GM19239 (cell line): ENCODE data around the gene PRRT1.
"Not testable (repeated sequence)": the region's sequence is repeated elsewhere in the genome, so short reads cannot be mapped to it uniquely, and the experiment has no call there.

Source experiments
- DNase-seq: peaks from one replicate; pipeline ENCODE4 v3.0.0; 2011; ENCODE audit warnings: low spot score; ENCODE audit not compliant: insufficient read length
- FAIRE-seq: peaks from 2 replicates; lab custom pipeline; 2011; peaks lifted over from hg19 to GRCh38; lab: Jason Lieb, UNC

The PRRT1 gene

GRCh38 chr6:32188381-32189068 lies 36.8 kb upstream of the PRRT1 start:
- DNase-seq, result no peak
- no peak for FAIRE-seq

- not testable (repeated sequence) for FAIRE-seq
These were observed 36.1 kb upstream of the PRRT1 start for GRCh38 chr6:32187725-32188380.

GRCh38 chr6:32187009-32187709 lies 35.4 kb upstream of the PRRT1 start:
- no peak for FAIRE-seq
- DNase-seq, result no peak

More at GRCh38 chr6:32187725-32188380, 36.1 kb upstream of the PRRT1 start:
- DNase-seq, result not testable (repeated sequence)

DNA sequence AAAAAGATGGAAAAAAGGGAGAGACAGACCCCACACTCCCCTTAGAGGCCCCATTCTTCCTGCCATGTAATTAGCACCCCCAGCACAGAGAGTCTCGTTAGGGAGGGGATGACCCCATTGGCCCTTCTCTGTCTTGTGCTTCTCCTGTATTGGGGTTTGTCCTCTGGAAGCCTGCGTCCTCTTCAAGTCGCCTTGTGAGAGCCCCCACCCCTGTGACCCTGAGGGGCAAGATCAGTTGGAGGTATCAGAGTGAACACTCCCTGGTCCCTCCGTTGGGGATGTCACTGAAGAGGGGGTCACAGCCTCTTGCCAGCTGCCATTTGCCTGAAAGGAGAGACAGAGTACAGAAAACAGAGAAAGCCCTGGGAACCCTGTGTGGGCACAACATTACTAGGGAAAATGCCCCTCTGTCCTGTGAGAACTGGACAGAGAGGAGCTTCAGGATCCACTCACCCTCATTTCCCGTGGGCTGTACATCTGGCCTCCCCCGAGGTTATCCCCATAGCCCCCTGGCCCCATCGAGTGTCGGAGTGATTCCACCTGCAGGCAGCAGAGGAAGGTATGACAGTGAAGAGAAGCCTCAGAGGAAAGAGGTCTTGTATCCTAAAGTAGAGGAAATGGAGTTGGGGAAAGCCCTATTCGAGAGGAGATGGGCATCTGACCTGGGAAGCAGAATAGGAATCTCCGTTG lies 34.6 kb upstream of the PRRT1 start:
- FAIRE-seq, DNase-seq: not testable (repeated sequence)

GRCh38 chr6:32185681-32186131 lies 34.0 kb upstream of the PRRT1 start:
- FAIRE-seq, DNase-seq: not testable (repeated sequence)

GRCh38 chr6:32184084-32184640 lies 32.4 kb upstream of the PRRT1 start, which contains the start of gene AGER:
AGER (minus strand) TSS chr6:32184253; CDS start chr6:32184222, 31 bp downstream.
- no peak for FAIRE-seq
- no peak for DNase-seq

DNA sequence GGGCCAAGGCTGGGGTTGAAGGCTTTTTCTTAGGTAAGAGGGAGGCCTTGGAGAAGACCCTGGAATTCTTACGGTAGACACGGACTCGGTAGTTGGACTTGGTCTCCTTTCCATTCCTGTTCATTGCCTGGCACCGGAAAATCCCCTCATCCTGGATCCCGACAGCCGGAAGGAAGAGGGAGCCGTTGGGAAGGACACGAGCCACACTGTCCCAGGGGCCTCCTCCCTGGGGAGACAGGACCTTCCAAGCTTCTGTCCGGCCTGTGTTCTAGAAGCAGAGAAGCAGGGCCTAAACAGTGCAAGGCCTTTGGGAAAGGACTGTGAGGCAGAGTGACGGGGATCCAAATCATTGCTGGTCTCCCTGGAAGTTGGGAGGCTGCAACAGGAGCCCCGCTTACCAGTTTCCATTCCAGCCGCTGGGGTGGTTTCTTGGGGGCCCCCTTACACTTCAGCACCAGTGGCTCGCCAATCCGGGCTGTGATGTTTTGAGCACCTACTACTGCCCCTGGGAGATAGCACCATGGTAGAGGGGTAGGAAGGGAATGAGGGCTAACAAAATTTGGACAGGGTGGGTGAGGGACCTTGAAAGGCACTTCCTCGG lies 31.8 kb upstream of the PRRT1 start:
- FAIRE-seq, result no peak
- no peak for DNase-seq

DNA sequence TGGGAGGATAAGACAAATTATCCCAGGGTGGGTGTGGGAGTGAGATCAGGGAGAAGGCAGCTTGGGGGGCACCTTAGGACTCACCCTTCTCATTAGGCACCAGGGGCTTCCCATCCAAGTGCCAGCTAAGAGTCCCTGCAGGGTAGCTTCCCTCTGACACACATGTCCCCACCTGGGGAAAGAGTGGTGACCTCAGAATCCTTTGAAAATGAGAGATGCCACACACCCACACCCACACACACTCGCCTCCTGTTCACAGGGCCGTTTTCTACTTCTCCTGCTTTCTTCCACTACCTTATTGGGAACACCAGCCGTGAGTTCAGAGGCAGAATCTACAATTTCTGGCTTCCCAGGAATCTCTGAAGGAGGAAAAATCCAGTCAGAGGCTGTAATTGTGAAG lies 31.3 kb upstream of the PRRT1 start:
- no peak for DNase-seq
- no peak for FAIRE-seq

DNA sequence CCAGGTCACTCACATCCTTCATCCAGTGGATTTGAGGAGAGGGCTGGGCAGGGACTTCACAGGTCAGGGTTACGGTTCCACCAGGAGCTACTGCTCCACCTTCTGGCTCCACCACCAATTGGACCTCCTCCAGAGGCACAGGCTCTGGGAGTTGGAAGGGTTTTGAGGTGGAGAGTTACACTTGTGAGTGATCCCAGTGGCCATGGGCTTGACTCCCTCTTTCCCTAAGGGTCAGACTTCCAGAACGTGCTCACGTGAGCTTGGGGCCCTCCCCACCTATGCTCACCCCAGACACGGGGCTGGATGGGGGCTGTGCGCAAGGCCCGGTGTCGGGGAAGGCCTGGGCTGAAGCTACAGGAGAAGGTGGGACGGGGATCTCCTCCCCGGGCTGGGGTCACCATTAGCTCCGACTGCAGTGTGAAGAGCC lies 30.8 kb upstream of the PRRT1 start:
- FAIRE-seq, result no peak
- DNase-seq, result no peak

DNA sequence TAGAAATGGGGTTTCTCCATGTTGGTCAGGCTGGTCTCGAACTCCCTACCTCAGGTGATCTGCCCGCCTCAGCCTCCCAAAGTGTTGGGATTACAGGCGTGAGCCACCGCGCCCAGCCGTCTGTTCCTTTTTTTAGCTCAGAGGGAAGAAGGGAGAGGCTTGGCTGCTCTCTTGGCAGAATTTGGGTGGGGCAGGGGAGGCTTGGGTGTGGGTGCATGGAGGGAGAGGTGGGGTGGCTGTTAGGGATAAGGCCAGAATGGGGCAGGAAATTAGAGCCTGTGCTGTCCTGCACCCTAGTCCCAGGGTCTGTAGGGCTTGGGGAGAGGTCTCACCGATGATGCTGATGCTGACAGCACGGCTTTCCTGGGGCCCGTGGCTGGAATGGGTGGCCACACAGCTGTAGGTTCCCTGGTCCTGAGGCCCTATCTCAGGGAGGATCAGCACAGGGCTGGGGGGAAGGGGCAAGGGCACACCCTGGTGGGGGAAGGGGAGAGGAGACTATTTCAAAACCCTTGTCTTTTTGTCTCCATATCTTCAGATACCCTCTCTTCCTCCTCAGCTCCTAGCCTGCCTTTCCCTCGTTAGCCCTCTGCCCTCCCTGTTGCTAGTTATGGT lies 30.3 kb upstream of the PRRT1 start:
- FAIRE-seq, result no peak
- DNase-seq, result no peak

GRCh38 chr6:32181148-32181702 lies 29.5 kb upstream of the PRRT1 start:
- DNase-seq (no peak), FAIRE-seq (no peak)

DNA sequence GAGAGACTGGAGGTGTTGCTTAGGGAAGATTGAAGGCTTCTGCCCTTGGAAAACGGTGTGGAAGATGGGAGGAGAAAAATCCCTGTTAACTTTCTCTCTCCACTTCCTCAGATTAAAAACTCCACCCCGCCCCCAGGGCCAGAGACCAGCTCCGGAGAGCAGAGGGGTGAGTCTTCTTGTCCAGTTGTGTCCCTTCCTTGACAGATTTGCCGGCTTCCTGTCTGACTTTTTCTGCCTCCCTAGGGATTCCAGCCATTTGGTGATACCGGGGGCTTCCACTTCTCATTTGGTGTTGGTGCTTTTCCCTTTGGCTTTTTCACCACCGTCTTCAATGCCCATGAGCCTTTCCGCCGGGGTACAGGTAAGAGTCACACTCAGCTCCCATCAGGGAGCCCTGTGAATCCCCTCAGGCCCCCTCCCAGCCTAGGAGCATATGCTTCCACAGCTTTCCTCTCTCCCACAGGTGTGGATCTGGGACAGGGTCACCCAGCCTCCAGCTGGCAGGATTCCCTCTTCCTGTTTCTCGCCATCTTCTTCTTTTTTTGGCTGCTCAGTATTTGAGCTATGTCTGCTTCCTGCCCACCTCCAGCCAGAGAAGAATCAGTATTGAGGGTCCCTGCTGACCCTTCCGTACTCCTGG lies 28.1 kb upstream of the PRRT1 start:
- no peak for DNase-seq
- FAIRE-seq, result no peak

DNA sequence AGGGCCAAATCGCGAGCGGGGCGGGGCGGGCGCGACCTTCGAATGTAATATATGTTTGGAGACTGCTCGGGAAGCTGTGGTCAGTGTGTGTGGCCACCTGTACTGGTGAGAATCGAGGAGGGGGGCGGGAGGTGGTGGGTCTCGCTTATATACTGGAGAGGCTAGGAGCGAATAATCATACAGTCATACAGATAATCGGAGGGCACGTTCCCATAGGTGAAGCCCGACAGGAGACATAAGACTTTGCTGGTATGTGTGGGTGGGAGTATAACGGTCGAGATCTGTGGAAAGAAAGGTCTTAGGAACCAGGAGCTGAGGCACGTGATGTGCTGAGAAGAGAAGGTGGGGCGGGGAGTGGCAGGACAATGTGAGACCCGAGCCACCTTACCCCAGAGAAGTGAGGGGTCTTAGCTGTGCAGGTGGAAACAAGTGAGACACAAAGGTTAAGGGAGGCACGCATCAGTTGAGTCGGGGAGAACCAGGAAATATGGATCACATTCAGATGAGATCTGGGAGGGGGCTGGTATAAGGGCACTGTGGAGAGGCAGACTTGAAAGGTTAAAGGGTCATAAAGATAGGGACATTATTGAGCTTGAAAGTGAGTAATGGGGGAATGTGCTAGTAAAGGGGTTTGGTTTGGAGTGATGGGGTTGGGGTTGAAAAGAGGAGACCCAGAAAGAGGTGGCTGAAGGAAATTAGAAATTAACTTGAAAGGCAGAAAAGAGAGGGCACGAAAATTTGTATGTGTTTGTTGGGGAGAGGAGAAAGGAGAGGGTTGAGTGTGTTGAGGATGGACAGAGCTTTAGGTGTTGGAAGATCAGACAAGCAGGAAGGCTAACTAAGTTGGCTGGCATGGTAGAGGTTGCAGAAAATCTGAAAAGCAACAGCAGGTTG lies 27.1 kb upstream of the PRRT1 start:
- FAIRE-seq, result peak; percentile 11
- no peak for DNase-seq

DNA sequence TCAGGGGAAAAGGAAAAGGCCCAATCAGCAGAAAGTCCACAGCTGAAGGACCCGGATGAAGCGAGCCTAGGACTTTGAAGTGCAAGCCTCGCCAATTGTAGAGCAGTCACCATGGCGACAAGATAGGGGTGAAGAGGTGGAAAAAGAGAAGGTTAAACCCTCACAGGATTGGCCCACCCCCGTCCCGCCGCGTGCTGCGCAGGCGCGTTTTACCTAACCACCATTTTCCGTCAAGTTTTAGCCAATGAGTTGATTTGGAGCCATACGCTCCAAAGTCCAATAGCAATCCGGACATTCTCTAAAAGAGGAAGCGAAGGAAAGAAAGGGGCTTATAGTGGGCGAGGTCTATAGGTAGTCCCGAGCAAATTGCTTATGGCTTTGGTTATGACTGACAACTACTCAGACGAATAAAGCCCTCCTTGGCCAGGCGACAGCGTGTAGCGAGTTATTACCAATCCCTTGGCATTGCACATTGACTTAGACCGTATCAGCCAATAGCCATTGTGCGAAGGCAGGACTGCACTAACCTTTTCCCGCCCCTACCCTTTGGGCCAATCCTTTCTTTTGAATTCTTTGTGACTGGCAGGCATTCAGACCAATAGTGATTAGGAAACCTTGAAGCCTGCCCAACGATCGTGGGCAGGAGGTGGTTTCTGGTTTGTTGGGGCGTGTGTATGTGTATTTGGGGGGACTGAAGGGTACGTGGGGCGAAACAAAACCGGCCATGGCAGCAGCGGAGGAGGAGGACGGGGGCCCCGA lies 26.2 kb upstream of the PRRT1 start, which contains the start of gene RNF5:
Gene RNF5 (plus strand): TSS at position 618 of the 759 bp plus-strand sequence. CDS start 107 bp downstream, at position 725.
- peak; percentile 98 for FAIRE-seq
- DNase-seq, result peak; percentile 90

- peak; percentile 21 for FAIRE-seq
These were observed 25.5 kb upstream of the PRRT1 start for GRCh38 chr6:32177183-32177787.

GRCh38 chr6:32176476-32177182 lies 24.9 kb upstream of the PRRT1 start:
- FAIRE-seq, result no peak
- no peak for DNase-seq

More at GRCh38 chr6:32177183-32177787, 25.5 kb upstream of the PRRT1 start:
- DNase-seq, result no peak
